SK-N-SH (cell line): ENCODE results near the gene FMN2.

ENCODE experiments used
- EP300 ChIP-seq, 2 experiments: IDR thresholded peaks; 2 replicates each; pipeline versions ENCODE4 v1.4.0 to v1.6.1; 2012; ENCODE audit warnings: borderline replicate concordance in 1 of 2, low read depth in 1 of 2, low read length in 1 of 2
- EZH2phosphoT487 ChIP-seq: fragments of 200-600 bp; sonication (generic); IDR thresholded peaks from 2 replicates; pipeline ENCODE4 v1.6.1; 2017; ENCODE audit warnings: low read depth, mixed run types, mild to moderate bottlenecking, antibody characterized with exemption, moderate library complexity, borderline replicate concordance
- NFIC ChIP-seq: IDR thresholded peaks from 2 replicates; pipeline ENCODE4 v1.4.0; 2012; ENCODE audit warnings: borderline replicate concordance
- NRF1 ChIP-seq: IDR thresholded peaks from 2 replicates; pipeline ENCODE4 v1.6.1; 2012; ENCODE audit warnings: low read depth, mild to moderate bottlenecking, low read length
- POLR2AphosphoS5 ChIP-seq: IDR thresholded peaks from 2 replicates; pipeline ENCODE4 v1.6.1; 2012; ENCODE audit warnings: low read depth, low read length
- RCOR1 ChIP-seq: fragments of 150-350 bp; IDR thresholded peaks from 2 replicates; pipeline ENCODE4 v1.6.1; 2017; ENCODE audit warnings: antibody characterized with exemption, low read length
- SIN3A ChIP-seq: IDR thresholded peaks from 2 replicates; pipeline ENCODE4 v1.6.1; 2012; ENCODE audit warnings: low read depth, mild to moderate bottlenecking, low read length, moderate library complexity, borderline replicate concordance
- TCF12 ChIP-seq: IDR thresholded peaks from 2 replicates; pipeline ENCODE4 v1.4.0; 2012
- TEAD4 ChIP-seq: IDR thresholded peaks from 2 replicates; pipeline ENCODE4 v1.4.0; 2012; ENCODE audit warnings: mild to moderate bottlenecking, borderline replicate concordance; ENCODE audit not compliant: insufficient read depth
- TF ChIP-seq, protein P1 (sequence below): fragments of 200-600 bp; sonication (generic); IDR thresholded peaks from 2 replicates; pipeline ENCODE4 v1.6.1; 2017; ENCODE audit warnings: antibody characterized with exemption, mild to moderate bottlenecking, moderate library complexity

- no peak for TF ChIP-seq NRF1
- no peak for TF ChIP-seq NFIC
- TF ChIP-seq TEAD4 = no peak
- no peak for TF ChIP-seq EP300 (IDR thresholded peaks at IDR 0.05; ENCODE audit: borderline replicate concordance in 1 of 2, low read depth in 1 of 2, low read length in 1 of 2)
- TF ChIP-seq SIN3A = no peak
- TF ChIP-seq, protein P1, sequence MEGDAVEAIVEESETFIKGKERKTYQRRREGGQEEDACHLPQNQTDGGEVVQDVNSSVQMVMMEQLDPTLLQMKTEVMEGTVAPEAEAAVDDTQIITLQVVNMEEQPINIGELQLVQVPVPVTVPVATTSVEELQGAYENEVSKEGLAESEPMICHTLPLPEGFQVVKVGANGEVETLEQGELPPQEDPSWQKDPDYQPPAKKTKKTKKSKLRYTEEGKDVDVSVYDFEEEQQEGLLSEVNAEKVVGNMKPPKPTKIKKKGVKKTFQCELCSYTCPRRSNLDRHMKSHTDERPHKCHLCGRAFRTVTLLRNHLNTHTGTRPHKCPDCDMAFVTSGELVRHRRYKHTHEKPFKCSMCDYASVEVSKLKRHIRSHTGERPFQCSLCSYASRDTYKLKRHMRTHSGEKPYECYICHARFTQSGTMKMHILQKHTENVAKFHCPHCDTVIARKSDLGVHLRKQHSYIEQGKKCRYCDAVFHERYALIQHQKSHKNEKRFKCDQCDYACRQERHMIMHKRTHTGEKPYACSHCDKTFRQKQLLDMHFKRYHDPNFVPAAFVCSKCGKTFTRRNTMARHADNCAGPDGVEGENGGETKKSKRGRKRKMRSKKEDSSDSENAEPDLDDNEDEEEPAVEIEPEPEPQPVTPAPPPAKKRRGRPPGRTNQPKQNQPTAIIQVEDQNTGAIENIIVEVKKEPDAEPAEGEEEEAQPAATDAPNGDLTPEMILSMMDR = no peak
- no peak for TF ChIP-seq RCOR1
- no peak for TF ChIP-seq EZH2phosphoT487
- no peak for TF ChIP-seq TCF12
- TF ChIP-seq POLR2AphosphoS5 = no peak
These were observed 22.5 kb downstream of the FMN2 start for GRCh38 chr1:240114222-240114621.
